PC-3 (cell line): ENCODE data around the gene AVEN. TPM values are rescaled to one million over a fixed set of nuclear protein-coding genes. Genes with fewer than 3 reads are reported as not detected.

Experiments used
- ATAC-seq: fragments of 200-7000 bp; cut with Tn5 transposase; 2 replicates; pipeline ENCODE4 v1.9.1; 2020; ENCODE audit warnings: mild to moderate bottlenecking, moderate library complexity
- BruUV-seq: library from RNA; stranded (reverse); fragments of 400-500 nt; replicated peaks from 2 replicates; lab custom pipeline; 2021; lab: Mats Ljungman, UMichigan
- CTCF ChIA-PET: fragments of 300-600 bp; sonication (Branson Sonifier 250); formaldehyde crosslinking; loops from one replicate; lab custom pipeline; 2022; ENCODE audit warnings: antibody characterized with exemption; lab: Charles Lee
- POLR2A ChIA-PET: fragments of 300-600 bp; sonication (Branson Sonifier 250); formaldehyde crosslinking; loops from one replicate; lab custom pipeline; 2022; ENCODE audit warnings: antibody characterized with exemption; ENCODE audit not compliant: unreplicated experiment; lab: Charles Lee
- DNase-seq: peaks from one replicate; pipeline ENCODE4 v3.0.0-alpha.2; 2015
- H2AFZ ChIP-seq: fragments of 300-600 bp; sonication (generic); 2 replicates; pipeline ENCODE4 v1.6.0; 2016; ENCODE audit warnings: antibody characterized with exemption, low read length
- H3F3A ChIP-seq: fragments of 300-600 bp; sonication (generic); one replicate; pipeline ENCODE4 v1.6.0; 2017; ENCODE audit warnings: antibody characterized with exemption, low read length, control low read depth, mild to moderate bottlenecking; ENCODE audit not compliant: unreplicated experiment
- H3K27ac ChIP-seq: fragments of 300-600 bp; sonication (generic); 2 replicates; pipeline ENCODE4 v1.5.1; 2016; ENCODE audit warnings: mild to moderate bottlenecking, low read length
- H3K27me3 ChIP-seq: fragments of 300-600 bp; sonication (generic); 2 replicates; pipeline ENCODE4 v1.6.1; 2016; ENCODE audit warnings: low read length, mixed read lengths
- H3K36me3 ChIP-seq: fragments of 300-600 bp; sonication (generic); 2 replicates; pipeline ENCODE4 v1.6.1; 2016; ENCODE audit warnings: low read depth, mixed run types, low read length, mixed read lengths
- H3K4me1 ChIP-seq: fragments of 300-600 bp; sonication (generic); 2 replicates; pipeline ENCODE4 v1.5.1; 2016; ENCODE audit warnings: low read length; ENCODE audit not compliant: insufficient read depth
- H3K4me2 ChIP-seq: fragments of 300-600 bp; sonication (generic); 2 replicates; pipeline ENCODE4 v1.6.0; 2016; ENCODE audit warnings: low read length
- H3K4me3 ChIP-seq: fragments of 300-600 bp; sonication (generic); 2 replicates; pipeline ENCODE4 v1.5.1; 2016; ENCODE audit warnings: mild to moderate bottlenecking, low read length, mixed read lengths
- H3K79me2 ChIP-seq: fragments of 300-600 bp; sonication (generic); 2 replicates; pipeline ENCODE4 v1.6.1; 2017; ENCODE audit warnings: low read length, mixed read lengths
- H3K9ac ChIP-seq: fragments of 300-600 bp; sonication (generic); 2 replicates; pipeline ENCODE4 v1.6.0; 2016; ENCODE audit warnings: mild to moderate bottlenecking, low read length
- H3K9me2 ChIP-seq: fragments of 300-600 bp; sonication (generic); replicated peaks from 2 replicates; pipeline ENCODE4 v1.6.1; 2016; ENCODE audit warnings: mixed run types, low read length, mixed read lengths
- H3K9me3 ChIP-seq: fragments of 300-600 bp; sonication (generic); 2 replicates; pipeline ENCODE4 v1.6.1; 2016; ENCODE audit warnings: low read length, mixed read lengths
- H4K20me1 ChIP-seq: fragments of 300-600 bp; sonication (generic); 2 replicates; pipeline ENCODE4 v1.6.1; 2016; ENCODE audit warnings: low read length, mixed read lengths
- EZH2 ChIP-seq: fragments of 300-600 bp; sonication (generic); IDR thresholded peaks from one replicate; pipeline ENCODE4 v1.6.1; 2017; ENCODE audit warnings: antibody characterized with exemption, mild to moderate bottlenecking, low read length; ENCODE audit not compliant: unreplicated experiment
- EZH2phosphoT487 ChIP-seq: fragments of 300-600 bp; sonication (generic); IDR thresholded peaks from 2 replicates; pipeline ENCODE4 v1.6.1; 2018; ENCODE audit warnings: mild to moderate bottlenecking, antibody characterized with exemption, low read length, borderline replicate concordance
- intact Hi-C: fragments of 100-400 bp; cut with micrococcal nuclease; formaldehyde crosslinking; loops from 2 replicates; pipeline ENCODE4 v1.9.0; 2023
- total RNA-seq: library from RNA; depleted of rRNA; stranded (reverse); fragments of >200 nt; gene quantifications from 2 replicates; pipeline ENCODE4 v1.2.3, GENCODE V29; 2014
- TF ChIP-seq, protein P1 (sequence below): fragments of 300-600 bp; sonication (generic); conservative IDR thresholded peaks from 2 replicates; pipeline ENCODE4 v1.5.1; 2017; ENCODE audit warnings: antibody characterized with exemption, low read depth, mild to moderate bottlenecking, low read length

Gene AVEN
- total RNA-seq, 1 experiment from 2014 or later, result 10.5 TPM

DNA sequence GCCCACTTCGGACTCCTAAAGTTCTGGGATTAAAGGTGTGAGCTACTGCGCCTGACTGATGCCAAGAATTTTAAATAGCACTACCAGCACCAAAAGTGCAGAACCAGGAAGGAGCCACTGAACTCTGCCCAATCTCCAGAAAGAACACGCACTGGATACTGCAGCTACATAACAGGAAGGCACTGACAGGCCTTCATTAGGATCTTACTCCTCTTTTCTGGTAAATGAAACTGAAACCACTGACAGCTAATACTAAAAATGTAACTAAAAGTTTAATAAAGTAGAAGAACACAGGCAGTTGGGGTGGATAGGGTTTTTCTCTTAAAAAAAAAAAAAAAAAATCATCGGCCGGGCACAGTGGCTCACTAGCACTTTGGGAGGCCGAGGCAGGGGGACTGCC, 144.8 kb downstream of the AVEN start:
- Histone ChIP-seq H3K4me2 (no peak overlapping the region), H3K79me2 (no peaks in the 10 kb centered on the region), H3K9me3 (no peaks in the 10 kb centered on the region), H2AFZ (no peak overlapping the region), H3F3A (no peaks in the 10 kb centered on the region), H3K36me3 (no peaks in the 10 kb centered on the region), H3K4me3 (no peak overlapping the region), H3K9me2 (no peaks in the 10 kb centered on the region), H3K4me1 (no peaks in the 10 kb centered on the region), H3K27ac (no peak overlapping the region), H4K20me1 (no peaks in the 10 kb centered on the region), H3K9ac (no peak overlapping the region), H3K27me3 (no peaks in the 10 kb centered on the region)
- DNase-seq (no peak), ATAC-seq (no peak)
- CTCF ChIA-PET, result interaction anchor here (0.7 kb wide), 1 partner anchor 72 kb away, joined by 7 read pairs; no protein-coding TSS in a partner anchor
- TF ChIP-seq, protein P1, sequence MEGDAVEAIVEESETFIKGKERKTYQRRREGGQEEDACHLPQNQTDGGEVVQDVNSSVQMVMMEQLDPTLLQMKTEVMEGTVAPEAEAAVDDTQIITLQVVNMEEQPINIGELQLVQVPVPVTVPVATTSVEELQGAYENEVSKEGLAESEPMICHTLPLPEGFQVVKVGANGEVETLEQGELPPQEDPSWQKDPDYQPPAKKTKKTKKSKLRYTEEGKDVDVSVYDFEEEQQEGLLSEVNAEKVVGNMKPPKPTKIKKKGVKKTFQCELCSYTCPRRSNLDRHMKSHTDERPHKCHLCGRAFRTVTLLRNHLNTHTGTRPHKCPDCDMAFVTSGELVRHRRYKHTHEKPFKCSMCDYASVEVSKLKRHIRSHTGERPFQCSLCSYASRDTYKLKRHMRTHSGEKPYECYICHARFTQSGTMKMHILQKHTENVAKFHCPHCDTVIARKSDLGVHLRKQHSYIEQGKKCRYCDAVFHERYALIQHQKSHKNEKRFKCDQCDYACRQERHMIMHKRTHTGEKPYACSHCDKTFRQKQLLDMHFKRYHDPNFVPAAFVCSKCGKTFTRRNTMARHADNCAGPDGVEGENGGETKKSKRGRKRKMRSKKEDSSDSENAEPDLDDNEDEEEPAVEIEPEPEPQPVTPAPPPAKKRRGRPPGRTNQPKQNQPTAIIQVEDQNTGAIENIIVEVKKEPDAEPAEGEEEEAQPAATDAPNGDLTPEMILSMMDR, result no peak
- TF ChIP-seq EZH2, result no peak
- TF ChIP-seq EZH2phosphoT487, result no peak
- BruUV-seq, result no TSS peak
- intact Hi-C loops, result no loop called here
- POLR2A ChIA-PET, result no interaction called here

DNA sequence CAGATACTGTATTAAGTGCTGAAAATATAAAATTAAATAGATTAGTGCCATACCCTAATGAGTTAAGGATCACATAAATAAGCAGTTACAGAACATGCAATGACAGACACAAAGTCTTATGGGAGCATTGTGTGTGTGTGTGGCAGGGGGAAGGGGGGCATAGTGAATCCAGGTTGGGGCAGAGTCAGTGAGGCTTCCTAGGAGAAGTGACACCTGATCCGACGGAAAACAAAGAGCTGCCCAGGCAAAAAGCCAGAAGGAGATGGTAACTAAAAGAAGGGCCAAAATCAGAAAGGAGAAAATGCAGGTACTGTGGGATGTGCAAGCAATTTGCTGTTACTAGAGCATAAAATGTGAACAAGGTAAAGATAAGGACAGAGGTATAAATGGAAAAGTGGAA, 150.8 kb downstream of the AVEN start:
- no TSS peak for BruUV-seq
- no peak overlapping the region for H2AFZ ChIP-seq
- TF ChIP-seq EZH2 (no peak), EZH2phosphoT487 (no peak)
- TF ChIP-seq, protein P1, result no peak
- no peaks in the 10 kb centered on the region for H3K79me2 ChIP-seq
- H3K4me2 ChIP-seq, result no peak overlapping the region
- CTCF ChIA-PET, result no interaction called here
- no peaks in the 10 kb centered on the region for H3K36me3 ChIP-seq
- H3K9me2 ChIP-seq, result no peaks in the 10 kb centered on the region
- intact Hi-C loops, result no loop called here
- H3K4me1 ChIP-seq, result no peaks in the 10 kb centered on the region
- H3K27me3 ChIP-seq, result no peaks in the 10 kb centered on the region
- H3K9me3 ChIP-seq, result no peaks in the 10 kb centered on the region
- H3F3A ChIP-seq, result no peaks in the 10 kb centered on the region
- H3K9ac ChIP-seq, result no peak overlapping the region
- DNase-seq (no peak), ATAC-seq (no peak; the same call in 1 of the 2 replicates)
- H3K27ac ChIP-seq, result no peak overlapping the region
- no peaks in the 10 kb centered on the region for H4K20me1 ChIP-seq
- POLR2A ChIA-PET, result no interaction called here
- H3K4me3 ChIP-seq, result no peak overlapping the region

DNA sequence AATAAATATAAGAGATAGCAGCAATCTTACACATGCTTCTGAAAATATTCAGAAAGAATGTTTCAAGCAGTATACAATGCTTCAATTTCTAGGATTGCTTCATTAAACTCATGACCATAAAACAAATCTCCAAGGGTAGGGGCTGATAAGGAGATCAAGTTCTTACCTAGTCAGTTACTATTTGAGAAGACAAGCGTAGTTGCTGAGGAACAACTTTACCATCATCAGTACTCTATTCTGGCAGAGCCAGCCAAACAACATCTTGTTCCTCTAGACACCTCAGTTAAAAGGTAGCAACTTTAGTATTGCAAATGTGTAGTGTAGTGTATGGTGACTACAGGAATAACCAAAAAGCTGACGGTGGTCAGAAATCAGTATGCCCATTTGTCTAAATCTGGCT, 156.1 kb downstream of the AVEN start:
- intact Hi-C loops, result no loop called here
- no peaks in the 10 kb centered on the region for H3K79me2 ChIP-seq
- H3K27me3 ChIP-seq, result no peaks in the 10 kb centered on the region
- no peaks in the 10 kb centered on the region for H3K9me2 ChIP-seq
- no peak overlapping the region for H3K4me3 ChIP-seq
- no peaks in the 10 kb centered on the region for H3F3A ChIP-seq
- H3K4me1 ChIP-seq, result no peaks in the 10 kb centered on the region
- TF ChIP-seq EZH2, result no peak
- TF ChIP-seq EZH2phosphoT487, result no peak
- TF ChIP-seq, protein P1, result no peak
- H3K9me3 ChIP-seq, result no peaks in the 10 kb centered on the region
- ChIA-PET CTCF (no interaction called here), POLR2A (no interaction called here)
- H3K27ac ChIP-seq, result no peak overlapping the region
- no peak overlapping the region for H2AFZ ChIP-seq
- H3K4me2 ChIP-seq, result no peak overlapping the region
- no peak for ATAC-seq
- no peaks in the 10 kb centered on the region for H3K36me3 ChIP-seq
- no peaks in the 10 kb centered on the region for H4K20me1 ChIP-seq
- H3K9ac ChIP-seq, result no peak overlapping the region
- BruUV-seq, result no TSS peak
- DNase-seq, result no peak
